GM13976 (cell line): ENCODE results near the gene EIF4A2.

Source experiments
- DNase-seq: peaks from one replicate; pipeline ENCODE4 v3.0.0; 2012; ENCODE audit warnings: low spot score
- CTCF ChIP-seq: IDR thresholded peaks from 2 replicates; pipeline ENCODE4 v1.5.1; 2012; ENCODE audit warnings: borderline replicate concordance, mild to moderate bottlenecking; ENCODE audit not compliant: insufficient read depth; ENCODE audit errors: extremely low read depth, missing control alignments, control extremely low read depth
- in situ Hi-C: fragments of 300-500 bp; cut with MboI; formaldehyde crosslinking; loops from one replicate; pipeline ENCODE4 v1.12.0; 2022; ENCODE audit warnings: low sequenced_read_pairs, mixed read lengths, inconsistent platforms; ENCODE audit not compliant: unreplicated experiment

The EIF4A2 gene

GRCh38 chr3:186772281-186772694 is 11.1 kb upstream of the EIF4A2 start:
- peak; percentile 3 for TF ChIP-seq CTCF
- no peak for DNase-seq

GRCh38 chr3:186772701-186773417 is 10.5 kb upstream of the EIF4A2 start:
- DNase-seq = peak; percentile 86
- in situ Hi-C loops = no loop called here
- no peak for TF ChIP-seq CTCF

More at GRCh38 chr3:186772281-186772694, 11.1 kb upstream of the EIF4A2 start:
- in situ Hi-C loops = no loop called here

GRCh38 chr3:186775999-186776398 is 7.4 kb upstream of the EIF4A2 start:
- DNase-seq = no peak
- no peak for TF ChIP-seq CTCF

GRCh38 chr3:186779204-186779603 is 4.2 kb upstream of the EIF4A2 start:
- in situ Hi-C loops = no loop called here
- DNase-seq = no peak
- TF ChIP-seq CTCF = no peak

More at GRCh38 chr3:186775999-186776398, 7.4 kb upstream of the EIF4A2 start:
- in situ Hi-C loops = no loop called here

- no peak for TF ChIP-seq CTCF
- DNase-seq = peak; percentile 58
- in situ Hi-C loops = no loop called here
Observed at GRCh38 chr3:186782542-186783057, 777 bp upstream of the EIF4A2 start.

- DNase-seq = peak; percentile 82
- no peak for TF ChIP-seq CTCF
- in situ Hi-C loops = no loop called here
Observed at GRCh38 chr3:186783731-186784515, 546 bp downstream of the EIF4A2 start.
